GM10847 (cell line): ENCODE data around the gene IER3IP1.

Source experiments
- POLR2A ChIP-seq: IDR thresholded peaks from 2 replicates; pipeline ENCODE4 v1.6.1; 2011; ENCODE audit not compliant: insufficient read length; ENCODE audit errors: extremely low read depth

Gene IER3IP1

DNA sequence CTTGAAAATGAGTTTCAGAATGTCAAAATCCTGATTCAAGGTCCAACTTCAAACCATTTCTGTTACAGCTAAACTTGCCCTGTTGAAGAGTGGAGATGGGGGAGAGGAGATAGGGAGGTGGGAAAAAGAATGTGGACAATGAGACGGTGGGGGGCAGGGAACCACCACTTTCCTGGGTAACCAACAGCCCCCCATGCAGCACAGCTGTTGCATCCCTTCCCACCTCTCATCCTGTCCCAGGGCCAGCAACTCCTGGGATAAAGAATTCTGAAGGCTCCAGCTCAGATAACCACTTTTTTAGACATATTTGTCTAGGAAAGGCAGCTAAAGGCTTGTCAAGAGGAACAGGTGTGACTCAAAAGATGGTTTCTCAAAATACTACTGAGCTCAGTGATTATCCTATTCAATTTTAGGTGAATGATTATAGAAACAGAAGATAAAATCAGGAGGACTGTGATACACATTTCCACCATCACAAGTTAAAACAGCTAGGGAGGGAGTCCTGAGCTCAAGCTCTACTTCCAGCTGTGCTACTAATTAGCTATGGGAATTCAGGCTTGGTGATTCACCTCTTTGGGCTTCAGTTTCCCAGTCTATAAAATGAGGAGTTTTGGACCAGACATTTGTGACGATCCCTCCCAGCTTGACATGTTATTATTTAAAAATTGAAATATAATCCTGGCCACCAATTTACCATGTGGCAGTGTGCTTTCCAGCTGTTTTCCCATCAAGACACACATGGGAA is 62.2 kb downstream of the IER3IP1 start:
- no peak for TF ChIP-seq POLR2A

DNA sequence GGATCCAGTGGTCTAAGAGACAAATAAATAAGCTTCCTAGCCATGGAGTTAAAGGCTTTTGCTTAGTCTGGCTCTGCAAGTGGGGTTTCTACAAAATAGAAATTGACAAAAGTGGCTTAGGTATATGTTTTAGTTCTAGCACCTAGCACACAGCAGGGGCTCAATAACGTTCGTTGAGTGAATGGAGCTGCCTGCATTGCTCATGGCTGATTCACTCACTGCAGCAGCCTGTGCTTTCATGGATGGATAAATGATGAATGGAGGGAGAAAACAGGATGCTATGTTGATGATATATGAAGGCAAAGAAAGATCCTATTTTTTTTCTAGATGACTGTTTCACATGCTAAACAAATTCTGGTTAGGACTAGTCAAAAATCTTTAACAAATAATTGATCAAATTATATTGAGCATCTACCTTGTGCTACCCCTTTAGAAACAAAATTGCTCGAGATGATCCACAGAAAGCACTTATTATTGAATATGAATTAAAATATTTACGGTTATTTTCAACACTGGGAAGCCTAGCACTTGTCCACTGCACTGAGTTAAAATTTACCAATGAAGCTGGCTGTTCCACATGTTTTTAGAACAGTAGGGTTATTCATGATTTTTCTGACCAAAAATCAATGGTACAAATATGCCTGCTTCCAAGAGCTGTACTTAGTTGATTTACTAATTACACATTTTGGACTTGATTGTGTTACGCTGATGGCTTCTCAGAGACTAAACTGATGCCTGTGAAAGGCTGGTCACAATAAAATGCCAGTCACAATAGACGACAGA is 65.5 kb downstream of the IER3IP1 start:
- no peak for TF ChIP-seq POLR2A

DNA sequence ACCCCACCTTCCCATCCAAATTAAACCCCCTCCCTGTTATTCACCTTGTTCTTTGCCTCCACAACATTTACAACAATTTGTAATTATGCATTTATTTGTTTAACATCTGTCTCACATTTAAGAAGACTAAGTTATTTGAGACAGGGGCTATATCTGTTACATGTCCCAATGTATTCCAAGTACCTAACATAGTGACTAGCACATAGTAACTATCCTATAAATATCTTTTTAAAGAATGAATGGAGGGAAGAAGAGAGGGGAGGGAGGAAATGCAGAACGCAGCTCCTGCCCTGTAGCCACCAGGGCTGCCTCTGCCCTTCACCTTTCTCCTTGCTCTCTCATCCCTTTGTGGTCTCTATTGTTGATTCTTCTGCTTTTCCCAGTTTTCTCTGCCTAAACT is 66.4 kb downstream of the IER3IP1 start:
- TF ChIP-seq POLR2A: no peak

DNA sequence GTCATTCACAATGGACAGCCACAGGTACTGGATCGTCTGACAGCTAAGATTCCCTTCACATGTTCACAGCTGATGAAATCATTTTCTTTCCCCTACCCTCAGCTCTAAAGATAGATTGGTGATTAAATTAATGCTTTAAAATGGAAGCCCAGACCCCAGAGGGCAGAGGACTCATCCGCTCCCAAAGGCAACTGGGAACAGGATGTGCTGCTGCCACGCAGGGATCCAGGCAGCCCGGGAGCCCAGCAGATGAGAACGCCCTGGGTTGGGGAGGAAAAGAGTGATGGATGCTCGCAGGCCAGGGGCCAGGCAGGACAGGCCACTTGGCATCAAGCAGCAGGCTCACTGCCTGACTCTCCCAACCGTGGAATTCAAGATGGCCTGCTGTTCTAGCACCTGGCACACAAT is 67.2 kb downstream of the IER3IP1 start:
- no peak for TF ChIP-seq POLR2A

DNA sequence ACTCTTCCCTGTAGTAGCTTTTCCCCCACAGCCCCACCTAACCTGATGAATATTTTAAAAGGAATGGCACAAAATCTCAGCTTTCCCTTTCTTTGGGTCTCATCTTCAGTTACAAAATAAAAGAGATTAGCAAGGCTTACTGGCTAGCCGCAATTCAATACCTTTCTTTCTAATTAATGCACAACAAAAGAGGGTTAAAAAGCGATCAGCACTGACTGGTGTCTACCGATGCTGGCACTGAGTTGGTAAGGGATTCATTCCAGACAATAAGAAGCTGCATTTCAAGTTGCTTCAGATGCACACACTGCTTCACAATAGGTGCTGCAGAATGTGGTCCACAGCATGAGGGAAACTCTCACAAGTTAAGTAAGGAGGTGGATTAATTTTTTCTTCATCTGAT is 67.8 kb downstream of the IER3IP1 start:
- no peak for TF ChIP-seq POLR2A
